ENCODE measurements around the gene RTN4RL1.

Gene RTN4RL1

DNA sequence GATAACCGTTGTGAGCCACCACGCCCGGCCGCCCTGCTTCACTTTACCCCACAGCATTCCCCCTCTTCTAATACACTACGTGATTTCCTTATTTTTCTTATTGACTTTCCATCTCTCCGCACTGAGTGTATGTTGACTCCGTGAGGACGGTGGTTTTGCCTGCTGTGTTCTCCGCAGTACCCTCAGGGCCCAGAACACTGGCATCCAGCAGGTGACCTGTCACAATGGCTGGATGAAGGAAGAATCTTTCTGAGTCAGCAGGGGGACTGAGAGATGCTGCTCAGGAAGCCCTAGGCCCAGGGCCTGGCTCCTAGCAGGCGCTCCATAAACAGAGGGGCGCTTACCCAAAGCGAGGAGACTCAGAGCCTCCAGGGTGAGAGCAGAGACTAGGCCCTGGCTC is 79.5 kb downstream of the RTN4RL1 start:
- TF ChIP-seq CTCF (IDR thresholded peaks at IDR 0.05; ENCODE audit: low read depth, low read length) = no peak
- H3K4me3 ChIP-seq (ENCODE audit: low read depth, low read length) = no peak overlapping the region
- DNase-seq (ENCODE audit: low read depth, low spot score) = no peak
- in situ Hi-C loops (cut with HindIII; ENCODE audit: low sequenced_read_pairs) = no loop called here

DNA sequence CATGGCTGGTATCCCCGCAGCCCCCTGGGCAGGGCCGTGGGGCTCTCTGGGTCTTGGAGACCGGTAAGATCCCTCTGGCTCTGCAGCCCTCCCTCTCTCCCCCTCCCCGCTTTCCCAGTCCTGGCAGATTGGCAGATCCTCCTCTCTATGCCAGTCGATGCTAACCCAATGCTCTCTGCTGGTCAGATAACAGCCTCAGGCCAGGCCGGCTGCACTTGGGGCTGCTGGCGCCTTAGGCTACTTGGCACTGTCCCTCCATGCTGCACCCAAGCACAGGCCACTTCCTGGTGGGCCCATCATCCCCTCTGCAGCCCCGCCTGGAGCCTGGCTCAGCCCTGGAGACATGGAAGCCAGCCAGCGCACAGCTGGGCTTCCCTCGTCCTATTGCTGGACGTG is 81.7 kb downstream of the RTN4RL1 start:
- TF ChIP-seq CTCF (IDR thresholded peaks at IDR 0.05; ENCODE audit: low read depth, low read length) = no peak
- DNase-seq (ENCODE audit: low read depth, low spot score) = no peak
- in situ Hi-C loops (cut with HindIII; ENCODE audit: low sequenced_read_pairs) = no loop called here
- H3K4me3 ChIP-seq (ENCODE audit: low read depth, low read length) = no peak overlapping the region

DNA sequence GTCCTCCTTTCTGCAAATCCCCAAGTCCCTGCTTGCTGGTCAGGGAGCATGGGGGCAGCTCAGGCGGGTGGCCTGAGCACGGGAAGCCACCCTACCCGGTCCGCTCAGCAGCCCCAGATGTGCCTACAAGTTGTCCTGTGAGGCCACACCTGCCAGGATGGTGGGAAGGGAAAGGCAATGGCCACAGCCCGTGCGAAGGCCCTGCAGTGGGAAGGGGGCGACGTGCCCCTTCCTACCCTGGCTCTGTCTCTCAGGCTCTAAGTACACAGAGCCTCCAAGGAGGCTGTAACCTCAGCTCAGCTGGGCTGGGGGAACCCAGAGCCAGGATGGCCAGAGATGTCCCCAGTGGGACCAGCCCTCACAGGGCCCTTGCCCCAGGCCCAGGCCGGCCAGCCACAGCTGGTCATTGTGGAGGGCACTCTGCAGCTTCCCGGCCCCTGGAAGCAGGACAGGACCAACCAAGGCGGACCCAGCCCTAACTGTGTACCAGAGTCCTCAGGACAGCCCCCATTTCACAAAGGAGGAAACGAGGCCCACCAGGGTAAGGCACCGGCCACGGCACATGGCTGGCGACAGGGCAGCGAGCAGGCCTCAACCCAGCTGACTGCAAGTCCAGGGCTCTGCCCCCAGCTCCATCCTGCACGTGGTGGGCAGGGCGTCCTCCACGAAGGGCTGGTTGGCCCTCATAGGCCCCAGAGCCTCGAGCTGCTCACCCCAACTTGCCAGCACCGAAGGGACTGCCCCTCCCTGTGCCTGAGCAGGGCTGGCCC is 82.3 kb downstream of the RTN4RL1 start:
- H3K4me3 ChIP-seq (ENCODE audit: low read depth, low read length) = no peak overlapping the region
- no peak for TF ChIP-seq CTCF (IDR thresholded peaks at IDR 0.05; ENCODE audit: low read depth, low read length)
- DNase-seq (ENCODE audit: low read depth, low spot score) = no peak
- in situ Hi-C loops (cut with HindIII; ENCODE audit: low sequenced_read_pairs) = no loop called here

GRCh38 chr17:1942066-1942365 is 83.1 kb downstream of the RTN4RL1 start:
- no peak overlapping the region for H3K4me3 ChIP-seq (ENCODE audit: low read depth, low read length)
- no peak for DNase-seq (ENCODE audit: low read depth, low spot score)
- in situ Hi-C loops (cut with HindIII; ENCODE audit: low sequenced_read_pairs) = no loop called here
- TF ChIP-seq CTCF (IDR thresholded peaks at IDR 0.05; ENCODE audit: low read depth, low read length) = no peak

DNA sequence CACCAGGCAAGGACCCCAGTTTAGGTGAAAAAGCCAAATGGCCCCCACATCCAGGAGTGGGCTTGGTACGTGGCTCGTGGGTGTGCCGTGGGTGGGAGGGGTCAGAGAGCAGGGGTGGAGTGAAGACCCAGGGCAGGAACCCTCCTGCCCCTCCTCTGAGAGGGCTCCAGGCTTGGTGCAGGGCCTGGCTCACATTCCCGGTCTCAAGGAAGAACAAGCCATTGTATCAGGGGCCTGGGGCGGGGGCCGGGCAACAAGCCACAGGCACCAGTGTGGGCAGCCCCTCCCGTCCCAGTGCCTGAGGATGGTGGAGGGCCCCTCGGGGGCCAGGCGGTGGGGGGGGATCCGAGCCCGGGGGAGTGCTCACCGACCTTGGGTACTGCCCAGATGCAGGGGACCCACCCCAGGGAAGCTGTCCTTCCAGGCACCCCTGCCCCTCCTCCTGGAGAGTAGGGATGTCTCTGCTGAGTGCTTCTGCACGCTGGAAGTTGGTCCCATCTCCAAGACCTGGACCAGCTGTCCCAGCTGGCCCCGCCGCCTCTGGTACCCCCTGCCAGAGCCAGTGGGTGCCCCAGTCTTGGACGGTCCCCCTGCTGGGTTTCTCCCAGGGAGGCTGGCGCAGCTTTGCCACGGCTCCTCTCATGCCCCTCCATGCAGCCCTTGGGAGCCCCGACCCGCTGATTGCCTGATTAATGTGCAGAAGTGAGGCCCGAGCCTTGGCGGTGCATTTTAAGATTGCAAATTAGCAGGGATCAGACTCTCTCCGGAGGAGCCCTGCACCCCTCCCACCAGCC is 83.7 kb downstream of the RTN4RL1 start:
- no peak for DNase-seq (ENCODE audit: low read depth, low spot score)
- no peak overlapping the region for H3K4me3 ChIP-seq (ENCODE audit: low read depth, low read length)
- in situ Hi-C loops (cut with HindIII; ENCODE audit: low sequenced_read_pairs) = no loop called here
- TF ChIP-seq CTCF (IDR thresholded peaks at IDR 0.05; ENCODE audit: low read depth, low read length) = no peak

DNA sequence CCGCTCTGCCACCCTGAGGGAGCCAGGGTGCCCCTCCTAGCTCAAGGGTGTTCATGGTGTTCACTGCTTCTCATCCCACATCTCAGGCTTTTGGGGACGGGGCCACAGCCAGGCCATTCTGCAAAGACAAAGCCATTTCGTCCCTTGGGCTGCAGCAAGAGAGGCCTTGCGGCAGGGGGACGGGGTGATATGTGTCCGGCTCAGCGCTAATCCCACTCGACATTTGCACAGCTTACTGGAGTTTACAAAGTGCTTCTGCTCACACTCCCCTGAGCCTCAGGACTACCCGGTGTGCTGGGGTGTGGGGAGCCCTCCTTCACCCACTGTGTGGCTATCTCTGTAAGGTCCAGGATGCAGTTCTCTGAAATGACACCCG is 84.3 kb downstream of the RTN4RL1 start:
- DNase-seq (ENCODE audit: low read depth, low spot score) = no peak
- in situ Hi-C loops (cut with HindIII; ENCODE audit: low sequenced_read_pairs) = no loop called here
- no peak overlapping the region for H3K4me3 ChIP-seq (ENCODE audit: low read depth, low read length)
- no peak for TF ChIP-seq CTCF (IDR thresholded peaks at IDR 0.05; ENCODE audit: low read depth, low read length)
